ENCODE data around the gene TCF25.
"Not testable (repeated sequence)": the region's sequence is repeated elsewhere in the genome, so short reads cannot be mapped to it uniquely, and the experiment has no call there.

Gene TCF25

GRCh38 chr16:89921702-89922476, 48.5 kb downstream of the TCF25 start:
- peak; percentile 95 for DNase-seq

GRCh38 chr16:89922477-89922883, 49.1 kb downstream of the TCF25 start:
- peak; percentile 94 for DNase-seq

GRCh38 chr16:89922884-89923639, 49.7 kb downstream of the TCF25 start, which contains the start of gene TUBB3:
Gene TUBB3, plus strand, starts transcription at chr16:89923342. Its CDS starts 60 bp downstream, at chr16:89923402.
- DNase-seq, result peak; percentile 84

- no peak for DNase-seq
These were observed 50.4 kb downstream of the TCF25 start for GRCh38 chr16:89923640-89924296.

- peak; percentile 54 for DNase-seq
These were observed 51.0 kb downstream of the TCF25 start for GRCh38 chr16:89924297-89924924.

- no peak for DNase-seq
These were observed 51.5 kb downstream of the TCF25 start for GRCh38 chr16:89924925-89925307.

GRCh38 chr16:89925596-89926079, 52.2 kb downstream of the TCF25 start:
- DNase-seq, result no peak

GRCh38 chr16:89931305-89931896, 58.0 kb downstream of the TCF25 start:
- DNase-seq, result no peak

- DNase-seq, result no peak
These were observed 58.6 kb downstream of the TCF25 start for GRCh38 chr16:89931964-89932363.

GRCh38 chr16:89934019-89934418, 60.6 kb downstream of the TCF25 start:
- DNase-seq, result not testable (repeated sequence)

- no peak for DNase-seq
These were observed 61.5 kb downstream of the TCF25 start for GRCh38 chr16:89934611-89935553.

GRCh38 chr16:89935620-89936019, 62.2 kb downstream of the TCF25 start:
- DNase-seq, result not testable (repeated sequence)

GRCh38 chr16:89936034-89936433, 62.6 kb downstream of the TCF25 start:
- no peak for DNase-seq

- DNase-seq, result no peak
These were observed 63.1 kb downstream of the TCF25 start for GRCh38 chr16:89936508-89936907.

GRCh38 chr16:89936981-89937380, 63.6 kb downstream of the TCF25 start:
- DNase-seq, result no peak

GRCh38 chr16:89938175-89938885, 64.9 kb downstream of the TCF25 start:
- DNase-seq, result no peak

GRCh38 chr16:89944773-89945172, 71.4 kb downstream of the TCF25 start:
- no peak for DNase-seq

GRCh38 chr16:89945654-89946053, 72.3 kb downstream of the TCF25 start:
- DNase-seq, result no peak

- DNase-seq, result no peak
These were observed 73.1 kb downstream of the TCF25 start for GRCh38 chr16:89946515-89946914.

GRCh38 chr16:89949121-89949742, 75.8 kb downstream of the TCF25 start:
- no peak for DNase-seq

Data from fibroblast of upper back skin (primary cell).